K562 (cell line): ENCODE data around the gene MGAT5. TPM values are rescaled to one million over a fixed set of nuclear protein-coding genes. Genes with fewer than 3 reads are reported as not detected.

Experiments
- ATAC-seq: fragments of 200-7000 bp; cut with Tn5 transposase; 3 replicates; pipeline ENCODE4 v1.9.1; 2020; ENCODE audit warnings: moderate library complexity
- BruUV-seq: library from RNA; stranded (reverse); fragments of 400-500 nt; replicated peaks from 2 replicates; lab custom pipeline; 2021; lab: Mats Ljungman, UMichigan
- CTCF ChIA-PET: fragments of 300-600 bp; formaldehyde crosslinking; extraction: SDS; loops from one replicate; lab custom pipeline; 2021; ENCODE audit warnings: low intra/inter-chr PET ratio; lab: Yijun Ruan, JAX
- POLR2A ChIA-PET: fragments of 300-600, 350-650 bp; sonication (Branson Sonifier 250); formaldehyde crosslinking; extraction: SDS; loops from one replicate; lab custom pipeline; 2021; ENCODE audit warnings: antibody characterized with exemption, inconsistent platforms; lab: Yijun Ruan, JAX
- DNase-seq, 4 experiments: peaks; one replicate each; pipeline versions ENCODE4 v3.0.0 to v3.0.0-alpha.2; 2011 to 2018; ENCODE audit warnings: low spot score in 3 of 4, mixed read lengths in 3 of 4; ENCODE audit errors: extremely low read depth in 1 of 4
- FAIRE-seq: peaks from 2 replicates; lab custom pipeline; 2011; peaks lifted over from hg19 to GRCh38; lab: Jason Lieb, UNC
- H2AFZ ChIP-seq: 2 replicates; pipeline ENCODE4 v1.6.0; 2011; ENCODE audit warnings: low read depth, low read length, control low read depth, inconsistent platforms
- H3K27ac ChIP-seq: fragments of 200-600 bp; 3 replicates; pipeline ENCODE4 v1.8.0; 2011; ENCODE audit warnings: low read depth, mild to moderate bottlenecking, control low read depth, inconsistent platforms, low read length, moderate library complexity, mixed read lengths; ENCODE audit errors: extremely low read depth
- H3K27me3 ChIP-seq, 2 experiments: fragments of 300-600 bp in 1 of 2; 2 replicates in 1 of 2; 3 replicates in 1 of 2; pipeline versions ENCODE4 v1.6.0 to v1.8.0; 2011; ENCODE audit warnings: inconsistent platforms in 2 of 2, low read length in 2 of 2, mild to moderate bottlenecking in 1 of 2, mixed read lengths in 1 of 2, moderate library complexity in 1 of 2; ENCODE audit not compliant: control insufficient read depth in 2 of 2, insufficient read depth in 2 of 2
- H3K36me3 ChIP-seq: fragments of 300-600 bp; 3 replicates; pipeline ENCODE4 v1.8.0; 2011; ENCODE audit warnings: mild to moderate bottlenecking, low read length, inconsistent platforms; ENCODE audit not compliant: control insufficient read depth, insufficient read depth
- H3K4me1 ChIP-seq, 2 experiments: fragments of 200-600 bp in 1 of 2; replicated peaks in 1 of 2; 2 replicates in 1 of 2; 3 replicates in 1 of 2; pipeline versions ENCODE4 v1.5.1 to v1.8.0; 2011; ENCODE audit warnings: inconsistent platforms in 2 of 2, low read length in 2 of 2, mild to moderate bottlenecking in 1 of 2, mixed read lengths in 1 of 2, moderate library complexity in 1 of 2; ENCODE audit not compliant: control insufficient read depth in 2 of 2, insufficient read depth in 2 of 2
- H3K4me2 ChIP-seq: 2 replicates; pipeline ENCODE4 v1.6.1; 2011; ENCODE audit warnings: low read length, control low read depth, inconsistent platforms, mixed read lengths; ENCODE audit not compliant: insufficient read depth
- H3K4me3 ChIP-seq: fragments of 200-600 bp; sonication (generic), shearing (Covaris generic); 2 replicates; pipeline ENCODE4 v1.5.1; 2016; ENCODE audit warnings: control low read depth, inconsistent platforms
- H3K79me2 ChIP-seq: fragments of 200-600 bp; 3 replicates; pipeline ENCODE4 v1.8.0; 2011; ENCODE audit warnings: low read length, inconsistent platforms; ENCODE audit not compliant: control insufficient read depth, insufficient read depth
- H3K9ac ChIP-seq, 2 experiments: 2 replicates each; pipeline versions ENCODE4 v1.6.0 to v1.6.1; 2011; ENCODE audit warnings: low read depth in 2 of 2, low read length in 2 of 2, control low read depth in 1 of 2, inconsistent platforms in 1 of 2, mild to moderate bottlenecking in 1 of 2, mixed read lengths in 1 of 2; ENCODE audit not compliant: insufficient read depth in 1 of 2
- H3K9me1 ChIP-seq: one replicate; pipeline ENCODE4 v1.6.0; 2011; ENCODE audit warnings: inconsistent platforms, mild to moderate bottlenecking, low read length, moderate library complexity; ENCODE audit not compliant: control insufficient read depth, insufficient read depth
- H3K9me3 ChIP-seq: replicated peaks from 2 replicates; pipeline ENCODE4 v1.5.1; 2011; ENCODE audit warnings: low read depth, low read length, inconsistent platforms; ENCODE audit not compliant: control insufficient read depth, insufficient read depth
- H4K20me1 ChIP-seq: replicated peaks from 2 replicates; pipeline ENCODE4 v1.6.1; 2011; ENCODE audit warnings: low read length, inconsistent platforms, mixed read lengths; ENCODE audit not compliant: control insufficient read depth, insufficient read depth
- MCM7 ChIP-seq, 2 experiments: fragments of 450-650 bp; IDR thresholded peaks; 2 replicates each; pipeline ENCODE4 v1.6.1; 2016 to 2018
- WGBS: fragments of 100-300 bp; shearing (Covaris generic); methylation state at CpG from one replicate; pipeline ENCODE4 v1.1.6; 2016; ENCODE audit warnings: low coverage, mixed read lengths; ENCODE audit not compliant: insufficient coverage; ENCODE audit errors: missing lambda C conversion rate; 5-methylcytosine and 5-hydroxymethylcytosine counted together
- in situ Hi-C: fragments of 300-500 bp; cut with MboI; formaldehyde crosslinking; loops from 4 replicates; pipeline ENCODE4 v1.15.0; 2018; ENCODE audit warnings: inconsistent platforms, mixed read lengths
- intact Hi-C: fragments of 100-400 bp; cut with micrococcal nuclease; formaldehyde crosslinking; loops from 2 replicates; pipeline ENCODE4 v1.14.2; 2022
- polyA plus RNA-seq, 8 experiments: library from polyadenylated mRNA; depleted of rRNA in 4 of 8; stranded (reverse) in 5 of 8; unstranded in 3 of 8; fragments of >200 nt; fragmentation: Nextera tagmentation in 2 of 8; fragmentation: Illumina TruSeq in 1 of 8; extraction: Ambion mirVana in 2 of 8; extraction: Trizol in 1 of 8; gene quantifications; 2 replicates each; pipeline versions ENCODE4 v1.2.1 to v1.2.3, GENCODE V29; 2011 to 2014; ENCODE audit warnings: inconsistent platforms in 1 of 8, missing spikeins in 1 of 8
- total RNA-seq, 7 experiments: library from RNA; depleted of rRNA in 6 of 7; stranded (reverse); fragments of >200 nt in 6 of 7; fragmentation: Illumina TruSeq in 2 of 7; extraction: Trizol in 2 of 7; gene quantifications; 2 replicates each; pipeline versions ENCODE4 v1.2.1 to v1.2.3, GENCODE V29; 2011 to 2021; ENCODE audit warnings: low replicate concordance in 1 of 7
- TF ChIP-seq, protein P1 (sequence below): IDR thresholded peaks from 2 replicates; pipeline ENCODE4 v1.6.1; 2011; ENCODE audit warnings: borderline replicate concordance, low read depth, mild to moderate bottlenecking, moderate library complexity, low read length; ENCODE audit not compliant: insufficient read depth, poor library complexity, severe bottlenecking

The MGAT5 gene
- total and polyA plus RNA-seq, 9 of the 15 experiments (the other 6 are each of a cell fraction or from before 2014, with no cell fraction given), result 1.6 to 18.6 (median 11.1) TPM

DNA sequence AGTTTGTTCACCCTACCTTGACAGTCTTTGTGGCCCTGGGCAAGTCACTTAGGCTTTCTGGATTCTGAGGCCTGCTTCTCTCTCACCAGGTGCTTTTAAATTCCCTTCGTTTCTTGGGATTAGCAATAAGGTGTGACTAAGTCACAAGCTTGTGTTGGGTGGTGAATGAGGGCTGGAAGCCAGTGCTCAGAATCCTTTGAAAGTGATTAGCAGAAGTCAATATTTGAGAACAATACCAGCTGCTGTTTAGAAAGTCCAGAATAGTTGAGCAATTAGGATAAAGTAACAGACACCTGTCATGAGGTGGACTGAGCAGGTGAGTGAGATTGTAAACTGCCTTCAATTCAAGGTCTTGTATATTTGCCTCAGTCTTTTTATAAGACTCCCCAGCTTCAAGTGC is 19.3 kb upstream of the MGAT5 start:
- Histone ChIP-seq H3K79me2 (no peaks in the 10 kb centered on the region), H3K4me3 (no peak overlapping the region), H3K9me1 (no peaks in the 10 kb centered on the region), H2AFZ (no peak overlapping the region), H3K27me3 (no peaks in the 10 kb centered on the region), H4K20me1 (no peaks in the 10 kb centered on the region), H3K9ac (no peak overlapping the region), H3K36me3 (no peaks in the 10 kb centered on the region), H3K27ac (no peak overlapping the region), H3K4me1 (peaks cover 0 to 8% of the 10 kb centered on the region in 2 experiments; a peak in 1 of 5 replicates), H3K9me3 (no peaks in the 10 kb centered on the region), H3K4me2 (no peak overlapping the region)
- DNase-seq (no peak), ATAC-seq (no peak), FAIRE-seq (no peak)
- CTCF ChIA-PET, result no interaction called here
- intact Hi-C loops (no loop called here), in situ Hi-C loops (no loop called here)
- no TSS peak for BruUV-seq
- 5% methylated on average over 1 of the region's 1 CpG for WGBS
- POLR2A ChIA-PET, result no interaction called here
- TF ChIP-seq, protein P1, sequence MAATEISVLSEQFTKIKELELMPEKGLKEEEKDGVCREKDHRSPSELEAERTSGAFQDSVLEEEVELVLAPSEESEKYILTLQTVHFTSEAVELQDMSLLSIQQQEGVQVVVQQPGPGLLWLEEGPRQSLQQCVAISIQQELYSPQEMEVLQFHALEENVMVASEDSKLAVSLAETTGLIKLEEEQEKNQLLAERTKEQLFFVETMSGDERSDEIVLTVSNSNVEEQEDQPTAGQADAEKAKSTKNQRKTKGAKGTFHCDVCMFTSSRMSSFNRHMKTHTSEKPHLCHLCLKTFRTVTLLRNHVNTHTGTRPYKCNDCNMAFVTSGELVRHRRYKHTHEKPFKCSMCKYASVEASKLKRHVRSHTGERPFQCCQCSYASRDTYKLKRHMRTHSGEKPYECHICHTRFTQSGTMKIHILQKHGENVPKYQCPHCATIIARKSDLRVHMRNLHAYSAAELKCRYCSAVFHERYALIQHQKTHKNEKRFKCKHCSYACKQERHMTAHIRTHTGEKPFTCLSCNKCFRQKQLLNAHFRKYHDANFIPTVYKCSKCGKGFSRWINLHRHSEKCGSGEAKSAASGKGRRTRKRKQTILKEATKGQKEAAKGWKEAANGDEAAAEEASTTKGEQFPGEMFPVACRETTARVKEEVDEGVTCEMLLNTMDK, result no peak
- TF ChIP-seq MCM7 (IDR thresholded peaks at IDR 0.05), result no peak
